ENCODE measurements around the gene C5orf52.

C5orf52 gene

DNA sequence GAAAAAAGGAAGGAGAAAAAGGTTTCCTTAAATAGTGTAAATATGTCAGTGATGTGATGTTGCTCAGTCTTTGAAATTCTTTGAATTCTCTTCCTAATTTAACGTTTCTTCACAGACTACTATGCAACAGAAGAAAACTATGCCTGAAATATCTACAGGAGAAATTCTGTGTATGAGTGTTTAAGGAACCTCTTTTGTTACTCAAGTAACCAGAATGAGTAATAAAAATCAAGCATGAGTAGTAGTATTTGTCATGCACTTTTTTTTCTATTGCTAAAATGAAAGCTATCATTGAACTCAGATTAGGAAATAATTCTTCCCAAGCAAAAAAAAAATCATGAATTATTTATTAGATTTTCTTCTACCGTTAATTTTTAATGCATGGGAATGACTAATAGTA lies 39.5 kb downstream of the C5orf52 start:
- no peak overlapping the region for H3K9ac ChIP-seq (ENCODE audit: low read depth, low read length, poor library complexity)
- no peak overlapping the region for H3K27ac ChIP-seq (replicated peaks; ENCODE audit: low read length)
- no peak overlapping the region for H3K4ac ChIP-seq (ENCODE audit: low read length)
- H2BK15ac ChIP-seq (ENCODE audit: low read length): no peak overlapping the region
- H4K91ac ChIP-seq (ENCODE audit: low read depth, low read length, poor library complexity): no peak overlapping the region
- no peak overlapping the region for H2AFZ ChIP-seq (ENCODE audit: low read length)
- H2BK5ac ChIP-seq (ENCODE audit: low read length): no peak overlapping the region
- H2BK120ac ChIP-seq (ENCODE audit: low read depth, low read length): no peak overlapping the region
- no peaks in the 10 kb centered on the region for H3K27me3 ChIP-seq (ENCODE audit: control insufficient read depth in 3 of 3, insufficient read depth in 3 of 3, low read depth in 1 of 3, low read length in 3 of 3)
- no peaks in the 10 kb centered on the region for H3K4me1 ChIP-seq (ENCODE audit: control insufficient read depth in 2 of 2, insufficient read depth in 1 of 2, low read depth in 1 of 2, low read length in 2 of 2)
- H3K18ac ChIP-seq (ENCODE audit: low read length): no peak overlapping the region
- no peak overlapping the region for H3K4me2 ChIP-seq (ENCODE audit: insufficient read depth, low read length, poor library complexity, severe bottlenecking)
- H2BK12ac ChIP-seq (ENCODE audit: low read length): no peak overlapping the region
- no peaks in the 10 kb centered on the region for H3K9me3 ChIP-seq (replicated peaks in 1 of 2; ENCODE audit: control insufficient read depth in 2 of 2, insufficient read depth in 1 of 2, low read depth in 1 of 2, low read length in 2 of 2)
- H3K79me1 ChIP-seq (ENCODE audit: low read depth, low read length): no peaks in the 10 kb centered on the region
- no peak overlapping the region for H3K14ac ChIP-seq (ENCODE audit: low read length)
- no peak for DNase-seq (ENCODE audit: low spot score)
- WGBS, 2 donors (ENCODE audit: extremely low coverage in 2 of 2, insufficient read length in 2 of 2, insufficient replicate concordance in 1 of 2): no CpG with 5 or more reads among the region's 2 CpGs
- H3K36me3 ChIP-seq (replicated peaks in 1 of 2; ENCODE audit: control insufficient read depth in 2 of 2, insufficient read depth in 2 of 2, low read length in 2 of 2): no peaks in the 10 kb centered on the region
- no peak overlapping the region for H3K23ac ChIP-seq (ENCODE audit: low read depth, low read length, poor library complexity)
- H4K8ac ChIP-seq (ENCODE audit: low read depth, low read length): no peak overlapping the region
- no peak overlapping the region for H2AK5ac ChIP-seq (ENCODE audit: low read depth, low read length)
- H3K4me3 ChIP-seq (ENCODE audit: low read length in 2 of 2): no peak overlapping the region

DNA sequence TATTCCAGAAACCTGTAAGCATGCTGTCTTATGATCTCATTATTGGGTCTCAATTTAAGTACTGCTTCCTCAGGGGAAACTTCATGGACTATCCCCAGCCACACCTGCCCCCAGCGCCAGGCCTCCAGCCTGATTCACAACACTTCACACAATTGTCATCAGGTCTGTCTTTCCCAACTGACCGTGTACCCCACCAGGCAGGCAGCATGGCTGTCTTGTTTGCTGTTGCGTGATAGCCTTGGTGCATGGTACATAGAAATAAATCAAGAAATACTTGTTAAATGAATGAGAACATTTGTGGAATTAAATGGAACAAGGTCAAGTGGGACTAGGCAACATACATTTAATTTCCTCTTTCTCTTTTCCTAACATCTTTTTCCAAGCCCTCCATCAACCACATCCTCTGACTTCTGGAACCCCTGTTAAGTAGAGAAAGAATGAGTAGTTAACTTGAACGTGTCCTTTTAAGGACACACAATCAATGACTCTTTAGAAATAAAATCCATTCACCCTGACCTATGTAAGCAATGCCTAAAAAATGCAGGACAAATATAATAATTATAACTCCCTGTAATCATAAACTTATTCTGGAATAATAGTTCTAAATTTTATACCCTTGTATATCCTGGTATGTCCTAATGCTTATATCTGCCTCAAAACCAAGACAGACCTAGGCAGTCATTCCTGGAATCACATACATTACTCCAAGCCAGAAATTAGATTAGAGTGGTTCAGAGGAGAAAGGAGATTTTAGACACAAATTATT lies 42.7 kb downstream of the C5orf52 start:
- no peak overlapping the region for H3K4ac ChIP-seq (ENCODE audit: low read length)
- WGBS, 2 donors (ENCODE audit: extremely low coverage in 2 of 2, insufficient read length in 2 of 2, insufficient replicate concordance in 1 of 2): no CpG with 5 or more reads among the region's 4 CpGs
- no peak for DNase-seq (ENCODE audit: low spot score)
- H2BK5ac ChIP-seq (ENCODE audit: low read length): no peak overlapping the region
- H3K4me2 ChIP-seq (ENCODE audit: insufficient read depth, low read length, poor library complexity, severe bottlenecking): no peak overlapping the region
- no peak overlapping the region for H3K14ac ChIP-seq (ENCODE audit: low read length)
- no peaks in the 10 kb centered on the region for H3K27me3 ChIP-seq (ENCODE audit: control insufficient read depth in 3 of 3, insufficient read depth in 3 of 3, low read depth in 1 of 3, low read length in 3 of 3)
- no peak overlapping the region for H2BK12ac ChIP-seq (ENCODE audit: low read length)
- H4K91ac ChIP-seq (ENCODE audit: low read depth, low read length, poor library complexity): no peak overlapping the region
- no peak overlapping the region for H2AK5ac ChIP-seq (ENCODE audit: low read depth, low read length)
- H2BK15ac ChIP-seq (ENCODE audit: low read length): no peak overlapping the region
- no peaks in the 10 kb centered on the region for H3K4me1 ChIP-seq (ENCODE audit: control insufficient read depth in 2 of 2, insufficient read depth in 1 of 2, low read depth in 1 of 2, low read length in 2 of 2)
- H3K36me3 ChIP-seq (replicated peaks in 1 of 2; ENCODE audit: control insufficient read depth in 2 of 2, insufficient read depth in 2 of 2, low read length in 2 of 2): no peaks in the 10 kb centered on the region
- H3K79me1 ChIP-seq (ENCODE audit: low read depth, low read length): no peaks in the 10 kb centered on the region
- no peak overlapping the region for H3K4me3 ChIP-seq (ENCODE audit: low read length in 2 of 2)
- no peak overlapping the region for H3K27ac ChIP-seq (replicated peaks; ENCODE audit: low read length)
- H3K23ac ChIP-seq (ENCODE audit: low read depth, low read length, poor library complexity): no peak overlapping the region
- H2BK120ac ChIP-seq (ENCODE audit: low read depth, low read length): no peak overlapping the region
- H4K8ac ChIP-seq (ENCODE audit: low read depth, low read length): no peak overlapping the region
- no peak overlapping the region for H3K18ac ChIP-seq (ENCODE audit: low read length)
- H2AFZ ChIP-seq (ENCODE audit: low read length): no peak overlapping the region
- H3K9me3 ChIP-seq (replicated peaks in 1 of 2; ENCODE audit: control insufficient read depth in 2 of 2, insufficient read depth in 1 of 2, low read depth in 1 of 2, low read length in 2 of 2): no peaks in the 10 kb centered on the region
- H3K9ac ChIP-seq (ENCODE audit: low read depth, low read length, poor library complexity): no peak overlapping the region

DNA sequence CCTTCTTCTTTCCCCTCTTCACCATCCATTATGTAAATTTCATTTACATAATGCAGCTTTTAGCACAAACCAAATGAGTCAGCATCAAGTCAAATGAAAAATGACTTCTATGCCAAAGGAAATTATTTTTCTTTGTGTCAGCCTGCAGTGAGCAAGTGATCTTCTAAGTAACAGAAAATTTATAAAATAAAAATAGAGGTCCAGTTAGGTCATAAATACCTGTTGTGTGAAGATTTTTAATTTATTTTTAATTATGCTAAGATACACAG lies 43.2 kb downstream of the C5orf52 start:
- Histone ChIP-seq H2BK5ac (ENCODE audit: low read length) (no peak overlapping the region), H3K79me1 (ENCODE audit: low read depth, low read length) (no peaks in the 10 kb centered on the region), H2BK15ac (ENCODE audit: low read length) (no peak overlapping the region), H2BK120ac (ENCODE audit: low read depth, low read length) (no peak overlapping the region), H3K4ac (ENCODE audit: low read length) (no peak overlapping the region), H3K9ac (ENCODE audit: low read depth, low read length, poor library complexity) (no peak overlapping the region), H4K8ac (ENCODE audit: low read depth, low read length) (no peak overlapping the region), H2AK5ac (ENCODE audit: low read depth, low read length) (no peak overlapping the region), H2AFZ (ENCODE audit: low read length) (no peak overlapping the region), H3K4me3 (ENCODE audit: low read length in 2 of 2) (no peak overlapping the region), H2BK12ac (ENCODE audit: low read length) (no peak overlapping the region), H3K27ac (replicated peaks; ENCODE audit: low read length) (no peak overlapping the region), H3K9me3 (replicated peaks in 1 of 2; ENCODE audit: control insufficient read depth in 2 of 2, insufficient read depth in 1 of 2, low read depth in 1 of 2, low read length in 2 of 2) (no peaks in the 10 kb centered on the region), H3K23ac (ENCODE audit: low read depth, low read length, poor library complexity) (no peak overlapping the region), H3K36me3 (replicated peaks in 1 of 2; ENCODE audit: control insufficient read depth in 2 of 2, insufficient read depth in 2 of 2, low read length in 2 of 2) (no peaks in the 10 kb centered on the region), H4K91ac (ENCODE audit: low read depth, low read length, poor library complexity) (no peak overlapping the region), H3K4me1 (ENCODE audit: control insufficient read depth in 2 of 2, insufficient read depth in 1 of 2, low read depth in 1 of 2, low read length in 2 of 2) (no peaks in the 10 kb centered on the region), H3K18ac (ENCODE audit: low read length) (no peak overlapping the region), H3K14ac (ENCODE audit: low read length) (no peak overlapping the region), H3K27me3 (ENCODE audit: control insufficient read depth in 3 of 3, insufficient read depth in 3 of 3, low read depth in 1 of 3, low read length in 3 of 3) (no peaks in the 10 kb centered on the region), H3K4me2 (ENCODE audit: insufficient read depth, low read length, poor library complexity, severe bottlenecking) (no peak overlapping the region)
- DNase-seq (ENCODE audit: low spot score): no peak

DNA sequence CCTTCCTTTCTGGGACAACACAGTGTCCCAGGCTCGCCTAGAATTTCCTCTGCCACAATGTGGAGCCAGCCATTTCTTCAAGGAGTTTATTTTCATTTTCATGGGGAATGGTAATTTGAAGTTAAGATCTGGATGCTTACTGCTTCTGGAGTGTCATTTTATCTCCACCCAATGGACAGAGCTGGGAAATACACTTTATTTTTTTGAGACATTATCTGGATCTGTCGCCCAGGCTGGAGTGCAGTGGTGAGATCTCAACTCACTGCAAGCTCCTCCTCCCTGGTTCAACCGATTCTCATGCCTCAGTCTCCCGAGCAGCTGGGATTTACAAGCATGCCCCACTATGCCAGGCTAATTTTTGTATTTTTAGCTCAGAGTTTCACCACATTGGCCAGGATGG lies 47.2 kb downstream of the C5orf52 start:
- H3K36me3 ChIP-seq (replicated peaks in 1 of 2; ENCODE audit: control insufficient read depth in 2 of 2, insufficient read depth in 2 of 2, low read length in 2 of 2): no peaks in the 10 kb centered on the region
- no peak overlapping the region for H3K4me2 ChIP-seq (ENCODE audit: insufficient read depth, low read length, poor library complexity, severe bottlenecking)
- no peak overlapping the region for H2BK5ac ChIP-seq (ENCODE audit: low read length)
- no peaks in the 10 kb centered on the region for H3K9me3 ChIP-seq (replicated peaks in 1 of 2; ENCODE audit: control insufficient read depth in 2 of 2, insufficient read depth in 1 of 2, low read depth in 1 of 2, low read length in 2 of 2)
- H3K18ac ChIP-seq (ENCODE audit: low read length): no peak overlapping the region
- H2AK5ac ChIP-seq (ENCODE audit: low read depth, low read length): no peak overlapping the region
- H2BK120ac ChIP-seq (ENCODE audit: low read depth, low read length): no peak overlapping the region
- H2BK12ac ChIP-seq (ENCODE audit: low read length): no peak overlapping the region
- no peaks in the 10 kb centered on the region for H3K27me3 ChIP-seq (ENCODE audit: control insufficient read depth in 3 of 3, insufficient read depth in 3 of 3, low read depth in 1 of 3, low read length in 3 of 3)
- WGBS, 2 donors (ENCODE audit: extremely low coverage in 2 of 2, insufficient read length in 2 of 2, insufficient replicate concordance in 1 of 2): no CpG with 5 or more reads among the region's 4 CpGs
- no peak overlapping the region for H3K14ac ChIP-seq (ENCODE audit: low read length)
- DNase-seq (ENCODE audit: low spot score): no peak
- no peak overlapping the region for H3K4ac ChIP-seq (ENCODE audit: low read length)
- H3K9ac ChIP-seq (ENCODE audit: low read depth, low read length, poor library complexity): no peak overlapping the region
- H3K4me1 ChIP-seq (ENCODE audit: control insufficient read depth in 2 of 2, insufficient read depth in 1 of 2, low read depth in 1 of 2, low read length in 2 of 2): no peaks in the 10 kb centered on the region
- H2AFZ ChIP-seq (ENCODE audit: low read length): peak overlapping the region; percentile 83
- no peak overlapping the region for H3K27ac ChIP-seq (replicated peaks; ENCODE audit: low read length)
- no peak overlapping the region for H3K4me3 ChIP-seq (ENCODE audit: low read length in 2 of 2)
- no peak overlapping the region for H2BK15ac ChIP-seq (ENCODE audit: low read length)
- no peak overlapping the region for H4K8ac ChIP-seq (ENCODE audit: low read depth, low read length)
- no peaks in the 10 kb centered on the region for H3K79me1 ChIP-seq (ENCODE audit: low read depth, low read length)
- no peak overlapping the region for H4K91ac ChIP-seq (ENCODE audit: low read depth, low read length, poor library complexity)
- no peak overlapping the region for H3K23ac ChIP-seq (ENCODE audit: low read depth, low read length, poor library complexity)

Data from neuronal stem cell (in vitro differentiated cells).